Naive thymus-derived CD8-positive, alpha-beta T cell (primary cell): ENCODE results near the gene PHRF1. TPM values are rescaled to one million over a fixed set of nuclear protein-coding genes. Genes with fewer than 3 reads are reported as not detected.

ENCODE experiments used
- ATAC-seq, 2 donors: fragments of 150-1000 bp; cut with Tn5 transposase in 1 of 2; sonication (Bioruptor Pico), chemical (Tn5 transposase) in 1 of 2; 1 replicate in 1 of 2; 2 replicates in 1 of 2; pipeline ENCODE4 v1.10.0; 2021; ENCODE audit warnings: mild to moderate bottlenecking in 2 of 2, moderate library complexity in 2 of 2
- POLR2A ChIA-PET: fragments of 350-600 bp; sonication (Branson Sonifier 250); formaldehyde crosslinking; loops from one replicate; lab custom pipeline; 2021; ENCODE audit warnings: antibody characterized with exemption; lab: Charles Lee
- DNase-seq, 10 donors: peaks; one replicate each; pipeline versions ENCODE4 v3.0.0 to v3.0.0-alpha.2; 2020 to 2022
- H3K27ac Mint-ChIP-seq, 10 donors: one replicate each; pipeline ENCODE4 v1.8.0; 2020 to 2022; ENCODE audit warnings: mild to moderate bottlenecking in 10 of 10, mixed read lengths in 10 of 10, moderate library complexity in 4 of 10, inconsistent platforms in 1 of 10
- H3K27me3 Mint-ChIP-seq, 5 donors: one replicate each; pipeline ENCODE4 v1.8.0; 2021 to 2022; ENCODE audit warnings: mixed read lengths in 5 of 5
- H3K36me3 Mint-ChIP-seq, 3 donors: one replicate each; pipeline ENCODE4 v1.8.0; 2020 to 2022; ENCODE audit warnings: mixed read lengths in 3 of 3, mild to moderate bottlenecking in 2 of 3, inconsistent platforms in 1 of 3
- H3K4me1 Mint-ChIP-seq, 4 donors: one replicate each; pipeline ENCODE4 v1.8.0; 2021 to 2022; ENCODE audit warnings: mixed read lengths in 4 of 4
- H3K4me3 Mint-ChIP-seq, 10 donors: one replicate each; pipeline ENCODE4 v1.8.0; 2020 to 2022; ENCODE audit warnings: mild to moderate bottlenecking in 10 of 10, mixed read lengths in 10 of 10, moderate library complexity in 6 of 10, inconsistent platforms in 1 of 10
- H3K9me3 Mint-ChIP-seq, 9 donors: one replicate each; pipeline ENCODE4 v1.8.0; 2020 to 2022; ENCODE audit warnings: mixed read lengths in 9 of 9, mild to moderate bottlenecking in 3 of 9, inconsistent platforms in 1 of 9, moderate library complexity in 1 of 9
- polyA plus RNA-seq, 3 donors: library from polyadenylated mRNA; unstranded; fragments of 300-500 nt; fragmentation: Illumina TruSeq; gene quantifications; one replicate each; pipeline ENCODE4 v1.2.3, GENCODE V29; 2021
- total RNA-seq, 8 experiments: library from RNA in 2 of 8; stranded (reverse) in 2 of 8; gene quantifications; one replicate each; pipeline ENCODE4 v1.2.3 and lab custom pipeline; 2021 to 2026

PHRF1 gene
- total and polyA plus RNA-seq, 5 experiments from 2014 or later, result 3.5 to 54.7 (median 19.8) TPM

DNA sequence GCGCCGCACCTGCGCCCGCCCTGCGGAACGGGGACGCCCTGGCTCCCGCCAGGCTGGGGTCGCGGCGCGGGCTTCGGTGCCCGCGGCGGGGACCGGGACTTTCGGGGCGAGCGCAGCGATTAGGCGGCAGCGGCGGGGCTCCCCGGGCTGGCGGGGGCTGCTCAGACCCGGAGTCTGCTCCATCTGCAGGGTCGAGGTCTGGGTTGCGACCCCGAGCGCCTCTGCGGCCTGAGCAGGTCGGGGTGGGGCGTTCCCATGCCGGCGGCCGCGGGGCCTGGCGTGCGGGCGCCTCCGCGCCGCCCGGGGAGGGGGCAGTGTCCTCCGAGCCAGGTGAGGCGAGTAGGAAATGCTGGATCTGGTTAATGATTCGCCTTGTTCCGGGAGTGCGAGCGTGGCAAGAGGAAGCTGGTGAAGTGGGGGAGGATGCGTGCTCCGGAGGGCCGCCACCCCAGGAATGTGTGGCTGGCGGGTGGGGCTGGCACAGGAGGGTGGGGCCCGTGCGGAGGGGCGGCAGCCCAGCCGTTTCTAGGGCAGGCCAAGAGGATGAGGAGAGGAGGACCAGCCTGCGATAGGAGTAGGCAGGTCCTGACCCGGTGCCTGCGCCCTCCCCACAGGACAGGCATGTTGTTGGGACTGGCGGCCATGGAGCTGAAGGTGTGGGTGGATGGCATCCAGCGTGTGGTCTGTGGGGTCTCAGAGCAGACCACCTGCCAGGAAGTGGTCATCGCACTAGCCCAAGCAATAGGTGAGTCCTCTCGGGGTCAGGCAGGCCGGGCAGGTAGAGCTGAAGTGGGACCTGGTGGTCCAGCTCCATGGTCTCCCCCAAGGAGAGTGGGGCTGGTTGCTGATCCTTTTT lies 14.9 kb upstream of the PHRF1 start:
- Mint-ChIP-seq H3K9me3 (no peaks in the 10 kb centered on the region), H3K27ac (peak overlapping the region in 7 of 10 donors; percentile 43 to 91 (median 71)), H3K36me3 (peaks cover 0 to 3% (median 0%) of the 10 kb centered on the region in 3 donors), H3K27me3 (no peaks in the 10 kb centered on the region), H3K4me1 (peaks cover 7 to 22% (median 16%) of the 10 kb centered on the region in 4 donors), H3K4me3 (peak overlapping the region; percentile 82 to 91 (median 86))
- ATAC-seq (peak; percentile 45 to 55), DNase-seq (peak in 1 of 10 donors; percentile 36)
- POLR2A ChIA-PET, result interaction anchor here (0.8 to 1.8 kb wide), 6 partner anchors 15 to 235 kb away, joined by 3 to 8 read pairs (median 4); partner anchors contain the start of genes HRAS, LRRC56 and PHRF1

- no peak for DNase-seq
- H3K4me1 Mint-ChIP-seq, result peaks cover 7 to 22% (median 15%) of the 10 kb centered on the region in 4 donors
- POLR2A ChIA-PET, result interaction anchor here (0.8 to 1.8 kb wide), 7 partner anchors 14 to 234 kb away, joined by 3 to 8 read pairs (median 4); partner anchors contain the start of genes HRAS, LRRC56 and PHRF1
- H3K27me3 Mint-ChIP-seq, result no peaks in the 10 kb centered on the region
- H3K4me3 Mint-ChIP-seq, result peak overlapping the region in 8 of 10 donors; percentile 82 to 91 (median 86)
- no peak overlapping the region for H3K27ac Mint-ChIP-seq
- no peaks in the 10 kb centered on the region for H3K9me3 Mint-ChIP-seq
- H3K36me3 Mint-ChIP-seq, result peaks cover 0 to 3% (median 0%) of the 10 kb centered on the region in 3 donors
- no peak for ATAC-seq
Measured at GRCh38 chr11:562046-562645, 14.1 kb upstream of the PHRF1 start.

GRCh38 chr11:563066-563811 lies 13.0 kb upstream of the PHRF1 start:
- Mint-ChIP-seq H3K9me3 (no peaks in the 10 kb centered on the region), H3K4me3 (peak overlapping the region in 1 of 10 donors; percentile 18), H3K27ac (peak overlapping the region in 1 of 10 donors; percentile 36), H3K36me3 (peaks cover 0 to 3% (median 0%) of the 10 kb centered on the region in 3 donors), H3K4me1 (peaks cover 7 to 22% (median 19%) of the 10 kb centered on the region in 4 donors), H3K27me3 (no peaks in the 10 kb centered on the region)
- DNase-seq, result no peak
- POLR2A ChIA-PET, result interaction anchor here (0.7 to 1.8 kb wide), 5 partner anchors 16 to 280 kb away, joined by 3 to 8 read pairs (median 3); partner anchors contain the start of genes HRAS, TMEM80 and TSPAN4
- ATAC-seq, result no peak

DNA sequence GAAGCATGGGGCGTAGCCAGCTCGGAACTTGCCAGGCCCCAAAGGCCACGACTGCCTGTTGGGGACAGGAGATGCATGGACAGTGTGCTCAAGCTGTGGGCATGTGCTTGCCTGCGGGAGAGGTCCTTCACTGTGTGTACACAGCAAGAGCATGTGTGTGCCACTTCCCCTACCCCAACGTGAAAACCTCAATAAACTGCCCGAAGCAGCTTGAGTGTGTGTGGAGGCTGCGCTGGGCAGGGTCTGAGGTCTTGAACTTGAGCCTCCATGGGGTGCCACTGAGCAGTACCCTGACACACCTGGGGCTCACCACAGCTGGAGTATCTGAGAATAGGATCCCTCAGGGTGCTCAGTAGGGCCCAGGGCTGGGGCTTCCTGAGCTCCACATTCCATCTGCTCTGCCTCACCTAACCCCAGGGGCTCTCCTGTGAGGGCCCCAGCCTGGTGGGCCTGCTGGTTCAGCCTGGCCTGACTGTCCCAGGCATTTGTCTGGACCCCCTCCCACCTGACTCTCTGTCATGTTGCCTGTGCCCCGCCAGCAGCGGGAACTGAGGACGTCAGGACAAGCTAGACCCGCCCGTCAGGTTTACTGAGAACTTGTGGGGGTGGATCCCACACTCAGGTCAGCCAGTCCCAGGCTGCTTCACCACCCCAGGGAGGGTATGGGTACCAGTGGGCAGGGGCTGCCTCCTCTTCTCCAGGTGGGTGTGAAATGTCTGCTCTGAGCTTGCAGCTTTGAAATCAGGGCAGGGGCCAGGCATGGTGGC lies 12.3 kb upstream of the PHRF1 start:
- DNase-seq (no peak), ATAC-seq (no peak)
- Mint-ChIP-seq H3K9me3 (no peaks in the 10 kb centered on the region), H3K4me1 (peaks cover 7 to 23% (median 18%) of the 10 kb centered on the region in 4 donors), H3K36me3 (peaks cover 0 to 3% (median 0%) of the 10 kb centered on the region in 3 donors), H3K4me3 (peak overlapping the region in 2 of 10 donors; percentile 9 to 38), H3K27ac (peak overlapping the region in 1 of 10 donors; percentile 36), H3K27me3 (no peaks in the 10 kb centered on the region)
- POLR2A ChIA-PET, result interaction anchor here (0.7 to 2.2 kb wide), 5 partner anchors 7 to 279 kb away, joined by 3 to 8 read pairs (median 3); partner anchors contain the start of genes TMEM80 and TSPAN4

- peaks cover 0 to 3% (median 0%) of the 10 kb centered on the region in 3 donors for H3K36me3 Mint-ChIP-seq
- ATAC-seq (no peak), DNase-seq (no peak)
- H3K27me3 Mint-ChIP-seq, result no peaks in the 10 kb centered on the region
- POLR2A ChIA-PET, result interaction anchor here (1.2 to 3.4 kb wide), 5 partner anchors 9 to 27 kb away, joined by 3 to 44 read pairs (median 8); partner anchors contain the start of genes LMNTD2 and PHRF1
- H3K27ac Mint-ChIP-seq, result no peak overlapping the region
- peaks cover 3 to 16% (median 10%) of the 10 kb centered on the region in 4 donors for H3K4me1 Mint-ChIP-seq
- peak overlapping the region in 1 of 10 donors; percentile 7 for H3K4me3 Mint-ChIP-seq
- H3K9me3 Mint-ChIP-seq, result no peaks in the 10 kb centered on the region
Measured at GRCh38 chr11:565921-566509, 10.3 kb upstream of the PHRF1 start.

- no peak for DNase-seq
Measured at GRCh38 chr11:567011-567628, 9.2 kb upstream of the PHRF1 start.

GRCh38 chr11:567629-568292 lies 8.5 kb upstream of the PHRF1 start:
- no peak for DNase-seq
- ATAC-seq, result peak in 1 of 2 donors; percentile 0
- Mint-ChIP-seq H3K27me3 (no peaks in the 10 kb centered on the region), H3K36me3 (peaks cover 0 to 3% (median 0%) of the 10 kb centered on the region in 3 donors), H3K4me1 (peaks cover 0 to 10% (median 3%) of the 10 kb centered on the region in 4 donors), H3K9me3 (no peaks in the 10 kb centered on the region), H3K4me3 (peak overlapping the region; percentile 55 to 88 (median 71)), H3K27ac (peak overlapping the region; percentile 51 to 90 (median 82))
- POLR2A ChIA-PET, result interaction anchor here (0.6 to 3.4 kb wide), 11 partner anchors 8 to 352 kb away, joined by 3 to 44 read pairs (median 8); partner anchors contain the start of genes DEAF1, HRAS, IRF7 and LMNTD2

More at GRCh38 chr11:567011-567628, 9.2 kb upstream of the PHRF1 start:
- no peak for ATAC-seq
- H3K27me3 Mint-ChIP-seq, result no peaks in the 10 kb centered on the region
- peak overlapping the region; percentile 55 to 88 (median 71) for H3K4me3 Mint-ChIP-seq
- H3K4me1 Mint-ChIP-seq, result peaks cover 0 to 10% (median 3%) of the 10 kb centered on the region in 4 donors
- no peaks in the 10 kb centered on the region for H3K9me3 Mint-ChIP-seq
- peaks cover 0 to 3% (median 0%) of the 10 kb centered on the region in 3 donors for H3K36me3 Mint-ChIP-seq
- POLR2A ChIA-PET, result interaction anchor here (0.6 to 3.4 kb wide), 7 partner anchors 9 to 39 kb away, joined by 3 to 44 read pairs (median 8); partner anchors contain the start of genes LMNTD2 and PHRF1
- peak overlapping the region; percentile 51 to 90 (median 78) for H3K27ac Mint-ChIP-seq

- ATAC-seq, result peak; percentile 92 to 93
Measured at GRCh38 chr11:568306-569157, 7.7 kb upstream of the PHRF1 start.

More at GRCh38 chr11:568306-569157, 7.7 kb upstream of the PHRF1 start:
- Mint-ChIP-seq H3K9me3 (no peaks in the 10 kb centered on the region), H3K4me3 (peak overlapping the region; percentile 61 to 88 (median 80)), H3K4me1 (peaks cover 0 to 10% (median 3%) of the 10 kb centered on the region in 4 donors), H3K27ac (peak overlapping the region in 6 of 10 donors; percentile 15 to 83 (median 70)), H3K27me3 (no peaks in the 10 kb centered on the region), H3K36me3 (peaks cover 0 to 2% (median 0%) of the 10 kb centered on the region in 3 donors)
- peak; percentile 88 to 95 (median 93) for DNase-seq
- POLR2A ChIA-PET, result interaction anchor here (0.6 to 3.4 kb wide), 14 partner anchors 8 to 351 kb away, joined by 3 to 44 read pairs (median 6); partner anchors contain the start of genes DEAF1, HRAS, IRF7 and LMNTD2
